KMS-11 (cell line): ENCODE data around the gene TPST1.
"Not testable (repeated sequence)": the region's sequence is repeated elsewhere in the genome, so short reads cannot be mapped to it uniquely, and the experiment has no call there.

Experiments used
- H2AFZ ChIP-seq: fragments of 200-600 bp; sonication (generic); 2 replicates; pipeline ENCODE4 v1.6.1; 2016; ENCODE audit warnings: antibody characterized with exemption, mixed run types, low read depth
- H3K27ac ChIP-seq: fragments of 200-600 bp; sonication (generic); 2 replicates; pipeline ENCODE4 v1.6.1; 2016; ENCODE audit warnings: mild to moderate bottlenecking, mixed run types
- H3K27me3 ChIP-seq: fragments of 200-600 bp; sonication (generic); 2 replicates; pipeline ENCODE4 v1.6.1; 2017; ENCODE audit warnings: mild to moderate bottlenecking, low read depth, mixed run types, moderate library complexity; ENCODE audit not compliant: insufficient read depth
- H3K36me3 ChIP-seq: fragments of 200-600 bp; sonication (generic); 2 replicates; pipeline ENCODE4 v1.6.1; 2017; ENCODE audit warnings: mild to moderate bottlenecking, mixed run types; ENCODE audit not compliant: insufficient read depth
- H3K4me1 ChIP-seq: fragments of 200-600 bp; sonication (generic); 2 replicates; pipeline ENCODE4 v1.6.1; 2016; ENCODE audit warnings: mild to moderate bottlenecking, low read depth, mixed run types; ENCODE audit not compliant: poor library complexity, severe bottlenecking
- H3K4me2 ChIP-seq: fragments of 200-600 bp; sonication (generic); 2 replicates; pipeline ENCODE4 v1.7.0; 2016; ENCODE audit warnings: mild to moderate bottlenecking, mixed run types
- H3K4me3 ChIP-seq: fragments of 200-600 bp; sonication (generic); IDR thresholded peaks from 2 replicates; pipeline ENCODE4 v1.6.1; 2017; ENCODE audit warnings: low read depth, low read length, mixed read lengths; ENCODE audit not compliant: insufficient read depth
- H3K79me2 ChIP-seq: fragments of 200-600 bp; sonication (generic); 2 replicates; pipeline ENCODE4 v1.6.1; 2016; ENCODE audit warnings: low read depth, mixed run types; ENCODE audit not compliant: insufficient read depth
- H3K9ac ChIP-seq: fragments of 200-600 bp; sonication (generic); 2 replicates; pipeline ENCODE4 v1.6.1; 2016; ENCODE audit warnings: mild to moderate bottlenecking, mixed run types
- H4K20me1 ChIP-seq: fragments of 200-600 bp; sonication (generic); 2 replicates; pipeline ENCODE4 v1.6.1; 2016; ENCODE audit warnings: mild to moderate bottlenecking, mixed run types; ENCODE audit not compliant: insufficient read depth
- CTCF ChIP-seq: fragments of 200-600 bp; sonication (generic); conservative IDR thresholded peaks from 2 replicates; pipeline ENCODE4 v1.6.1; 2017; ENCODE audit warnings: low read depth, mild to moderate bottlenecking, antibody characterized with exemption, low read length, moderate library complexity, mixed read lengths

TPST1 gene

DNA sequence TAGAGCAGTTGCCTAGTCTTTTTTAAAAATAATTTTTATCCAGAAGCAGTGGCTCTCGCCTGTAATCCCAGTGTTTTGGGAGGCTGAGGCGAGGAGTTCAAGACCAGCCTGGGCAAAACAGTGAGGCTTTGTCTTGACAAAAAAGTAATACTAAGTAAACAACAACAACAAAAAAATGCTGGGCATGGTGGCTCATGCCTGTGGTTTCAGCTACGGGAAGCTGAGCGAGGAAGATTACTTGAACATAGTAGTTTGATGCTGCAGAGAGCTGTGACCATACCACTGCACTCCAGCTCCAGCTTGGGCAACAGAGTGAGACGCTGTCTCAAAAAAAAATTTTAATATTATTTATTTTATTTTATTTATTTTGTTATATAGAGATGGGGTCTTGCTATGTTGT is 31.3 kb upstream of the TPST1 start:
- no peaks in the 10 kb centered on the region for H3K4me1 ChIP-seq
- no peak overlapping the region for H3K4me3 ChIP-seq
- H3K27me3 ChIP-seq = no peaks in the 10 kb centered on the region
- H2AFZ ChIP-seq = no peak overlapping the region
- no peak for TF ChIP-seq CTCF
- no peaks in the 10 kb centered on the region for H3K79me2 ChIP-seq
- H3K4me2 ChIP-seq = no peak overlapping the region
- H3K9ac ChIP-seq = no peak overlapping the region
- H4K20me1 ChIP-seq = no peaks in the 10 kb centered on the region
- no peaks in the 10 kb centered on the region for H3K36me3 ChIP-seq
- H3K27ac ChIP-seq = no peak overlapping the region

GRCh38 chr7:66175006-66175405 is 30.1 kb upstream of the TPST1 start:
- H3K27ac ChIP-seq, H3K9ac ChIP-seq, H3K4me3 ChIP-seq, H3K27me3 ChIP-seq, H2AFZ ChIP-seq, H3K36me3 ChIP-seq, H3K4me2 ChIP-seq, H3K79me2 ChIP-seq, H3K4me1 ChIP-seq, H4K20me1 ChIP-seq: not testable (repeated sequence)

DNA sequence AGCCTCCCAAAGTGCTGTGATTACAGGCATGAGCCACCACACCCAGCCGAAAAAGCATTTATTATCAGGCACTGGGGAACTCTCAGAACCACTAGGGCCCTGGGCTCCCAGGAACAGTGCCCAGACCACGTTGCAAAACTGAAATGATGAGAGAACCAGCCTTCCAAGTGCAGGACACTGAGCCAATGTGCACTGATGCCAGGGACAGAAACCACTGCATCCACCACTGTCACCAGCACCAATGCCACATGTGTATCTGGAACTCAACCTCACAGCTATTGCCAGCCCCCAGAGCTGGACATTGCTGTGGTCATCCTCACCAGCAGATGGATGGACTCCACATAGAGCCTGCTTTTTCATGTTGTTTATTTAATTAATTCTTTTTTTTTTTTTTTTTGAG is 28.2 kb upstream of the TPST1 start:
- Histone ChIP-seq H3K36me3 (no peaks in the 10 kb centered on the region), H3K4me3 (no peak overlapping the region), H3K4me1 (no peaks in the 10 kb centered on the region), H3K4me2 (no peak overlapping the region), H3K27me3 (no peaks in the 10 kb centered on the region), H4K20me1 (no peaks in the 10 kb centered on the region), H3K9ac (no peak overlapping the region), H3K27ac (no peak overlapping the region), H3K79me2 (no peaks in the 10 kb centered on the region), H2AFZ (no peak overlapping the region)
- TF ChIP-seq CTCF = no peak

- H3K4me3 ChIP-seq = no peak overlapping the region
- no peak for TF ChIP-seq CTCF
- no peaks in the 10 kb centered on the region for H3K4me1 ChIP-seq
- H3K79me2 ChIP-seq = no peaks in the 10 kb centered on the region
- no peak overlapping the region for H3K4me2 ChIP-seq
- H2AFZ ChIP-seq = no peak overlapping the region
- H3K36me3 ChIP-seq = no peaks in the 10 kb centered on the region
- no peak overlapping the region for H3K27ac ChIP-seq
- H4K20me1 ChIP-seq = no peaks in the 10 kb centered on the region
- H3K9ac ChIP-seq = no peak overlapping the region
- no peaks in the 10 kb centered on the region for H3K27me3 ChIP-seq
Measured at GRCh38 chr7:66178258-66178657, 26.9 kb upstream of the TPST1 start.

DNA sequence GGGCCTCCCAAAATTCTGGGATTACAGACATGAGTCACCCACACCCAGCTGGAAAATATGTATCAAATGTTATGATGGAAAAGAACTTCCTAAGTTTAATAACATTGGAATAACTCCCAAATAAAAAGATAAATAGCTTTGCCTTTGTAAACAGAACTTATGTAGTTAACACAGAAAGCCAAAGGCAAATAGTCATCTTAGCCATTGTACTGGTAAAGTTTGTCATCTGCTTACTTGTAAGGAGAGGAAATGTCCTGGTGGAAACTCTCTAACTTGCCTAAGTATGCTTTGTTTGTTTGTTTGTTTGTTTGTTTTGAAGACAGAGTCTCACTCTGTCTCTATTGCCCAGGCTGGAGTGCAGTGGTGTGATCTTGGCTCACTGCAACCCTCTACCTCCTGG is 23.8 kb upstream of the TPST1 start:
- no peaks in the 10 kb centered on the region for H4K20me1 ChIP-seq
- no peak for TF ChIP-seq CTCF
- no peaks in the 10 kb centered on the region for H3K79me2 ChIP-seq
- no peak overlapping the region for H3K4me3 ChIP-seq
- no peak overlapping the region for H3K4me2 ChIP-seq
- no peak overlapping the region for H3K9ac ChIP-seq
- H3K36me3 ChIP-seq = no peaks in the 10 kb centered on the region
- no peak overlapping the region for H3K27ac ChIP-seq
- no peak overlapping the region for H2AFZ ChIP-seq
- no peaks in the 10 kb centered on the region for H3K4me1 ChIP-seq
- no peaks in the 10 kb centered on the region for H3K27me3 ChIP-seq
